MCF 10A (cell line): ENCODE data around the gene HELZ. TPM values are rescaled to one million over a fixed set of nuclear protein-coding genes. Genes with fewer than 3 reads are reported as not detected.
A peak's percentile ranks its signal among the peaks of the same experiment; 100 is the strongest.

Experiments used
- BruUV-seq: library from RNA; stranded (reverse); fragments of 400-500 nt; replicated peaks from 2 replicates; lab custom pipeline; 2021; lab: Mats Ljungman, UMichigan
- CTCF ChIA-PET: fragments of 300-600 bp; sonication (Branson Sonifier 250); formaldehyde crosslinking; extraction: SDS; loops from one replicate; lab custom pipeline; 2021; ENCODE audit warnings: antibody characterized with exemption, inconsistent platforms; lab: Yijun Ruan, JAX
- POLR2A ChIA-PET: fragments of 300-600, 350-650 bp; sonication (Branson Sonifier 250); formaldehyde crosslinking; extraction: SDS; loops from one replicate; lab custom pipeline; 2020; ENCODE audit warnings: antibody characterized with exemption, inconsistent platforms; lab: Yijun Ruan, JAX
- DNase-seq: peaks from one replicate; pipeline ENCODE4 v3.0.0-alpha.2; 2018; ENCODE audit not compliant: unreplicated experiment
- H3K27ac Mint-ChIP-seq: one replicate; pipeline ENCODE4 v1.8.0; 2022; ENCODE audit warnings: mild to moderate bottlenecking, low read depth, mixed read lengths; ENCODE audit not compliant: unreplicated experiment
- H3K27me3 Mint-ChIP-seq: one replicate; pipeline ENCODE4 v1.8.0; 2022; ENCODE audit warnings: mixed read lengths; ENCODE audit not compliant: insufficient read depth, unreplicated experiment
- H3K36me3 Mint-ChIP-seq: one replicate; pipeline ENCODE4 v1.8.0; 2022; ENCODE audit warnings: mild to moderate bottlenecking, moderate library complexity, mixed read lengths; ENCODE audit not compliant: insufficient read depth, unreplicated experiment
- H3K4me1 Mint-ChIP-seq: one replicate; pipeline ENCODE4 v1.8.0; 2022; ENCODE audit warnings: mixed read lengths; ENCODE audit not compliant: insufficient read depth, unreplicated experiment
- H3K4me3 Mint-ChIP-seq: one replicate; pipeline ENCODE4 v1.8.0; 2022; ENCODE audit warnings: mild to moderate bottlenecking, moderate library complexity, mixed read lengths; ENCODE audit not compliant: unreplicated experiment
- H3K9me3 Mint-ChIP-seq: one replicate; pipeline ENCODE4 v1.8.0; 2022; ENCODE audit warnings: mixed read lengths; ENCODE audit not compliant: unreplicated experiment
- intact Hi-C: fragments of 100-400 bp; cut with micrococcal nuclease; formaldehyde crosslinking; loops from 2 replicates; pipeline ENCODE4 v1.14.1; 2022
- total RNA-seq: library from RNA; stranded (reverse); gene quantifications from 2 replicates; pipeline ENCODE4 v1.2.3, GENCODE V29; 2022
- TF ChIP-seq, protein P1 (sequence below): fragments of 200-600 bp; IDR thresholded peaks from one replicate; pipeline ENCODE4 v1.8.0; 2022; ENCODE audit warnings: antibody characterized with exemption, mild to moderate bottlenecking; ENCODE audit not compliant: unreplicated experiment

The HELZ gene
- total RNA-seq, 1 experiment from 2014 or later: 71.7 TPM

DNA sequence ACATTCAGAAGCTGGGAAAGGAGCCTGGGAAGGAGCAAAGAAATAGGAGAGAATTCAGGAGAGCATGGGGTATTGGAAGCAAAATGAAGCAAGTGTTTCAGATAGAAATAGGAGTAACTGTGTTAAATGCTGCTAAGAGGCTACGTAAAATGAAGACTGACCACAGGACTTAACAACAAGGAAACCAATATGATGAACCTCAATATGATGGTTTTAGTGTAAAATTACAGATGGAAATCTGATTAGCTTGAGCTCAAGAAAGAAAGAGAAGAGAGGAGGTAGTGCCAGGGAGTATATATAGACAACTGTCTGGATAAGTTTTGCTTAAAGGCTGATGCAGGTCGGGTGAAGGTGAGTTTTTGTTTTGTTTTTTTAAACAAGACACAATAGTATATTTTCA is 92.2 kb downstream of the HELZ start:
- ChIA-PET CTCF (interaction anchor here (0.6 kb wide), 1 partner anchor 612 kb away, joined by 4 read pairs; no protein-coding TSS in a partner anchor), POLR2A (interaction anchor here (1.0 to 1.5 kb wide), 4 partner anchors 10 to 33 kb away, joined by 3 to 4 read pairs (median 4); no protein-coding TSS in a partner anchor)
- BruUV-seq: no TSS peak
- Mint-ChIP-seq H3K36me3 (peaks cover 52% of the 10 kb centered on the region), H3K27me3 (no peaks in the 10 kb centered on the region), H3K27ac (peak overlapping the region; percentile 6), H3K4me1 (peaks cover 27% of the 10 kb centered on the region), H3K9me3 (peaks cover 6% of the 10 kb centered on the region), H3K4me3 (no peak overlapping the region)
- no peak for DNase-seq
- TF ChIP-seq, protein P1, sequence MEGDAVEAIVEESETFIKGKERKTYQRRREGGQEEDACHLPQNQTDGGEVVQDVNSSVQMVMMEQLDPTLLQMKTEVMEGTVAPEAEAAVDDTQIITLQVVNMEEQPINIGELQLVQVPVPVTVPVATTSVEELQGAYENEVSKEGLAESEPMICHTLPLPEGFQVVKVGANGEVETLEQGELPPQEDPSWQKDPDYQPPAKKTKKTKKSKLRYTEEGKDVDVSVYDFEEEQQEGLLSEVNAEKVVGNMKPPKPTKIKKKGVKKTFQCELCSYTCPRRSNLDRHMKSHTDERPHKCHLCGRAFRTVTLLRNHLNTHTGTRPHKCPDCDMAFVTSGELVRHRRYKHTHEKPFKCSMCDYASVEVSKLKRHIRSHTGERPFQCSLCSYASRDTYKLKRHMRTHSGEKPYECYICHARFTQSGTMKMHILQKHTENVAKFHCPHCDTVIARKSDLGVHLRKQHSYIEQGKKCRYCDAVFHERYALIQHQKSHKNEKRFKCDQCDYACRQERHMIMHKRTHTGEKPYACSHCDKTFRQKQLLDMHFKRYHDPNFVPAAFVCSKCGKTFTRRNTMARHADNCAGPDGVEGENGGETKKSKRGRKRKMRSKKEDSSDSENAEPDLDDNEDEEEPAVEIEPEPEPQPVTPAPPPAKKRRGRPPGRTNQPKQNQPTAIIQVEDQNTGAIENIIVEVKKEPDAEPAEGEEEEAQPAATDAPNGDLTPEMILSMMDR: no peak
- intact Hi-C loops: no loop called here

DNA sequence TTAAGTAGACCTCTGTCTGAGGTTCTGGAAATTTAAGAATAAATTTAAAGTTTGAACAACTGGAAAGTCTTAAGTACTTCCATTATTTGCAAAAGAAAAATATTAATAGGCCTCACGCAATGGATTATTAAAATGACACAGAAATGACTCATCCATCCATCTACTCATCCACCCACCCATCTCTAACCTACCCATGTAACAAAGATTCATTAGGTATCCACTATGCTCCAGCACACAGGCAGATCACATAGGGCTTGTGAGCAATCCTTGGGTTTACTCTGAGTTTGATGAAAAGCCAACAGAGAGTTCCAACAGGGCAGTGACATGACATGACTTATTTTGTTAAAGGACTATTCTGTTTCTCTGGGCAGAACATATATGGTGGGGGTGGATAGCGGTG is 93.3 kb downstream of the HELZ start:
- no TSS peak for BruUV-seq
- TF ChIP-seq, protein P1: no peak
- H3K4me3 Mint-ChIP-seq: no peak overlapping the region
- peaks cover 23% of the 10 kb centered on the region for H3K4me1 Mint-ChIP-seq
- DNase-seq: peak; percentile 47
- no peaks in the 10 kb centered on the region for H3K27me3 Mint-ChIP-seq
- POLR2A ChIA-PET: no interaction called here
- H3K9me3 Mint-ChIP-seq: peaks cover 6% of the 10 kb centered on the region
- peak overlapping the region; percentile 70 for H3K27ac Mint-ChIP-seq
- CTCF ChIA-PET: interaction anchor here (0.7 kb wide), 1 partner anchor 45 kb away, joined by 3 read pairs; no protein-coding TSS in a partner anchor
- H3K36me3 Mint-ChIP-seq: peaks cover 52% of the 10 kb centered on the region
- intact Hi-C loops: no loop called here

DNA sequence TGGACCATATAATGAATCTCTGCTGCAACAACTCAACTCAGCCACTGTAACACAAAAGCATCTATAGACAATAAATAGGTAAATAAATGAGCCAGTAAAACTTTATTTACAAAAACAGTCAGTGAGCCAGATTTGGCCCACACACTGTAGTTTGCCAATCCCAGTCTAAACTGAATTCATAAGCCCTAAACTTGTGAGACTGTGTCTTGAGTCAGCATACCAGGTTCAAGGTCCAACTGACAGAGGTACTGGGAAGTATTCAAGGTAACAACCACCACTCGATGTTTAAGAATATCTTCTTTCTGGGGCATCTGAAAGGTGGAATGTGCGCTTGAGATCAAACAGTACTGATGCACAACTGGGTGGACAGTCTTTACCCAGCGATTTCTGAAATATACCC is 94.2 kb downstream of the HELZ start:
- intact Hi-C loops: no loop called here
- no TSS peak for BruUV-seq

DNA sequence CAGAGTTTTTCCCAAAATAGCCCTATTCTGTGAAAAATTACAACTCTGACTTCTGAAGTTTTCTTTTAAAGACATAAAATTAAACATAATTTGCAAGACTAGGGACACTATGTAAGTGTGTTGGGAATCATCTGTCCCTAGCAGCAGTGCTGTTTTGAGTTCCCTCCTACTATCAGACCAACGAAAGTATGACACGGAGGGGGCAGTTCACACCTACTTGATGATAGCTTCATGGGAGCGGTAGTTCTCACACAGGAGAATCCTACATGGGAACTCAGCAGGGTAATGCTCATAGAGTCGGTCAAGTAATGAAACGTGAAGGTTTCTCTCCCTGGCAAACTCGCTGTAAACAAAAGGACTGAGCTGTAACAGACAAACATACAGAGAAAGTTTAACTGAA is 96.6 kb downstream of the HELZ start:
- no peak for DNase-seq
- no peak overlapping the region for H3K4me3 Mint-ChIP-seq

More for the DNA sequence above, 94.2 kb downstream of the HELZ start:
- ChIA-PET POLR2A (no interaction called here), CTCF (no interaction called here)
- peaks cover 23% of the 10 kb centered on the region for H3K4me1 Mint-ChIP-seq
- H3K9me3 Mint-ChIP-seq: peaks cover 6% of the 10 kb centered on the region
- TF ChIP-seq, protein P1: no peak
- DNase-seq: no peak
- no peak overlapping the region for H3K4me3 Mint-ChIP-seq
- H3K27ac Mint-ChIP-seq: no peak overlapping the region
- no peaks in the 10 kb centered on the region for H3K27me3 Mint-ChIP-seq
- H3K36me3 Mint-ChIP-seq: peaks cover 53% of the 10 kb centered on the region

More for the DNA sequence above, 96.6 kb downstream of the HELZ start:
- no peak overlapping the region for H3K27ac Mint-ChIP-seq
- CTCF ChIA-PET: interaction anchor here (1.7 kb wide), 1 partner anchor 8 kb away, joined by 9 read pairs; no protein-coding TSS in a partner anchor
- POLR2A ChIA-PET: no interaction called here
- no TSS peak for BruUV-seq
- intact Hi-C loops: no loop called here
- H3K36me3 Mint-ChIP-seq: peaks cover 73% of the 10 kb centered on the region
- TF ChIP-seq, protein P1: no peak
- H3K27me3 Mint-ChIP-seq: no peaks in the 10 kb centered on the region
- no peaks in the 10 kb centered on the region for H3K9me3 Mint-ChIP-seq
- H3K4me1 Mint-ChIP-seq: peaks cover 17% of the 10 kb centered on the region
